Measurements from ENCODE around the gene DOHH. TPM values are rescaled to one million over a fixed set of nuclear protein-coding genes. Genes with fewer than 3 reads are reported as not detected.

Gene DOHH
- total RNA-seq, 1 donor, result 8.3 TPM

DNA sequence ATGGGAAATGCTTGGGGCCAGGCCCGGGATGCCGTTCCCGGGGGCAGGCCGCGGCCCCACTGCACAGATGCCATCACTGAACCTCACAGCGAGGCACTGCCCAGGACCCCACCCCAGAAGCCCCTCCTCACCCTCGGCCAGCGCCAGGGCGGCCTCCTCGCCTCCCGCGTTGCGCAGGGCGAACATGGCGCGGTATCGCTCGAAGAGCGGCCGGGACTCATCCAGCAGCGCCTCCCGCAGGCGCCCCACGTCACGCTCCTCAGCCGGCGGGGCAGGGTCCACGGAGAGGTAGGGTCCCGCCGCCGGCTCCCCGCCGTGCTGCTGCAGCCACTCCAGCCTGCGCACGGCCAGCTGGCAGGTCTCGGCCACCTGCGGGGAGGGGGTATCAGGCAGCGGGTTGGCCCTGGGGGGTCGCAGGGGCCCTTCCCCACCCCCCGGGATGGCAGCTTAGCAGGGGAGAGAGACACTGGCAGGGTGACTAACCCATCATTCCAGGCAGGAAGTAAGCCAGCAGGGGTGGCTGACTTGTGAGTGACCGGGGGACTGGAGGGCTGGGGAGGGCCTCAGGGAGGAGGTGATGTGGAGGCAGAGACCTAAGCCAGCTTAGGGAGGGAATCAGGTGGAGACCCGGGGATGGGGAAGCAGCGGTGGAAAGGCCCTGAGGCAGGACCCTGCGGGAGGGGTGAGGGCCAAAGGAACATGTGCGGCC lies 8.2 kb downstream of the DOHH start:
- DNase-seq (ENCODE audit: insufficient read length, low spot score, missing footprints), result peak; percentile 70
- TF ChIP-seq, protein P1, sequence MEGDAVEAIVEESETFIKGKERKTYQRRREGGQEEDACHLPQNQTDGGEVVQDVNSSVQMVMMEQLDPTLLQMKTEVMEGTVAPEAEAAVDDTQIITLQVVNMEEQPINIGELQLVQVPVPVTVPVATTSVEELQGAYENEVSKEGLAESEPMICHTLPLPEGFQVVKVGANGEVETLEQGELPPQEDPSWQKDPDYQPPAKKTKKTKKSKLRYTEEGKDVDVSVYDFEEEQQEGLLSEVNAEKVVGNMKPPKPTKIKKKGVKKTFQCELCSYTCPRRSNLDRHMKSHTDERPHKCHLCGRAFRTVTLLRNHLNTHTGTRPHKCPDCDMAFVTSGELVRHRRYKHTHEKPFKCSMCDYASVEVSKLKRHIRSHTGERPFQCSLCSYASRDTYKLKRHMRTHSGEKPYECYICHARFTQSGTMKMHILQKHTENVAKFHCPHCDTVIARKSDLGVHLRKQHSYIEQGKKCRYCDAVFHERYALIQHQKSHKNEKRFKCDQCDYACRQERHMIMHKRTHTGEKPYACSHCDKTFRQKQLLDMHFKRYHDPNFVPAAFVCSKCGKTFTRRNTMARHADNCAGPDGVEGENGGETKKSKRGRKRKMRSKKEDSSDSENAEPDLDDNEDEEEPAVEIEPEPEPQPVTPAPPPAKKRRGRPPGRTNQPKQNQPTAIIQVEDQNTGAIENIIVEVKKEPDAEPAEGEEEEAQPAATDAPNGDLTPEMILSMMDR (IDR thresholded peaks at IDR 0.05; ENCODE audit: extremely low read depth, low read depth, low read length), result no peak
- Histone ChIP-seq H3K4me3 (ENCODE audit: insufficient read depth, low read length) (no peak overlapping the region), H3K4me2 (ENCODE audit: insufficient read depth, low read length) (no peak overlapping the region), H3K27ac (ENCODE audit: low read depth, low read length) (no peak overlapping the region), H3K27me3 (ENCODE audit: insufficient read depth, low read length) (no peaks in the 10 kb centered on the region), H3K36me3 (ENCODE audit: insufficient read depth, low read length) (peaks cover 31% of the 10 kb centered on the region), H4K20me1 (ENCODE audit: insufficient read depth, low read length) (peaks cover 4% of the 10 kb centered on the region), H3K4me1 (ENCODE audit: insufficient read depth, low read length) (no peaks in the 10 kb centered on the region), H2AFZ (ENCODE audit: low read length) (no peak overlapping the region), H3K79me2 (ENCODE audit: insufficient read depth, low read length) (peaks cover 6% of the 10 kb centered on the region), H3K9me3 (ENCODE audit: low read depth, low read length) (no peaks in the 10 kb centered on the region)

DNA sequence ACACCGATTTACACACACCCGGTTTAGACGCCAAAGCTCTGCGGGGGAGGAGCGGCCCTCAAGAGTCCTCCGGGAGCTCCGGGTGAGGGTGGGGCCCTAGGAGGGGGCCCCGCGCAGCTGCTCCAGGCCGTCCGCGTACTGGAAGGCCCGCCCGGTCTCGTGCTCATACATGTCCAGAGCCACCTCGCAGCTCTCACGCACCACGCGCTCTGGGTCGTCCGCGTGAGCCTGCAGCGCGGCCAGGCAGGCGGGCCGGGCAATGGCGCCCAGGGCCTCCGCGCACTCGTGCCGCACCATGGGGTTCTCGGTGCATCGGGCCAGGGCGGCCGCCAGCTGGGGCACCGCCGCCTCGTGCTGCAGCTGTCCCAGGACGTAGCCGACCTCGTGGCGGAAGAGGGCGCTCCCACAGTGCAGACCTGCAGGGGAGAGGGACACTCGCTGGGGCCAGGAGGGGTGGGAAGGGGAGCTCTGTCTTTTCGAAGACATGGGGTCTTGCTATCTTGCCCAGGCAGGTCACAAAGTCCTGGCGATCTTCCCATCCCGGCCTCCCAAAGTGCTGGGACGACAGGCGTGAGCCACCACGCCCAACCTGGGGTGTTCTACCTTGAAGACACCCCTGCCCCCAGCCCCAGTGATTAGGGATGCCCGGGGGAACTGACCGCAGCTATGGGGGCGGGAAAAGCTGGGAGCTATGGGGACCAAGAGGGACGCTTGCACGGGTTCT lies 8.9 kb downstream of the DOHH start:
- H3K36me3 ChIP-seq (ENCODE audit: insufficient read depth, low read length), result peaks cover 28% of the 10 kb centered on the region
- H4K20me1 ChIP-seq (ENCODE audit: insufficient read depth, low read length), result peaks cover 3% of the 10 kb centered on the region
- no peak overlapping the region for H3K4me2 ChIP-seq (ENCODE audit: insufficient read depth, low read length)
- peak; percentile 68 for DNase-seq (ENCODE audit: insufficient read length, low spot score, missing footprints)
- H3K27me3 ChIP-seq (ENCODE audit: insufficient read depth, low read length), result no peaks in the 10 kb centered on the region
- H3K79me2 ChIP-seq (ENCODE audit: insufficient read depth, low read length), result no peaks in the 10 kb centered on the region
- no peak overlapping the region for H3K4me3 ChIP-seq (ENCODE audit: insufficient read depth, low read length)
- no peak overlapping the region for H3K27ac ChIP-seq (ENCODE audit: low read depth, low read length)
- no peaks in the 10 kb centered on the region for H3K9me3 ChIP-seq (ENCODE audit: low read depth, low read length)
- TF ChIP-seq, protein P1 (IDR thresholded peaks at IDR 0.05; ENCODE audit: extremely low read depth, low read depth, low read length), result no peak
- H3K4me1 ChIP-seq (ENCODE audit: insufficient read depth, low read length), result no peaks in the 10 kb centered on the region
- no peak overlapping the region for H2AFZ ChIP-seq (ENCODE audit: low read length)

DNA sequence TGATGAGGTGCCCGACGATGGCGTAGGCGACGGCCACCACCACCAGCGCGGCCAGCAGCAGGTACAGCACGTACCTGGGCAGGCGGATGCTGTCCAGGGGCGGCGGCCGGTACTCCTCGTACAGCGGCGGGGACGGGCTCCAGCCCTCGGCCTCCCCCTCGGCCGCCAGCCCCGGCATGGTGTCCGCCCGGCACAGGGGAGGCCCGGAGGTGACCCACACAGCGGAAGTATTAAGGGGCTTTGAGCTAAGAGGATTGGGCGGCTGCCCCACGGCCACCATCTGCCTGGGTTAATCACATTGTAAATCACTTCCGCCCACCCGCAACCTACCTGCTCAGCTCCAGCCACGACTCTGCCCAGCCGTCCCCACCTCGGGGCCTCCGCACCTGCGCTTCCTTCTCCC lies 17.2 kb downstream of the DOHH start, which contains the start of gene SMIM44:
Gene SMIM44 (minus strand): TSS at position 216 of the 403 bp plus-strand sequence. CDS start 38 bp downstream, at position 178.
- peaks cover 41% of the 10 kb centered on the region for H3K27me3 ChIP-seq (ENCODE audit: insufficient read depth, low read length)
- H3K4me1 ChIP-seq (ENCODE audit: insufficient read depth, low read length), result no peaks in the 10 kb centered on the region
- H3K4me2 ChIP-seq (ENCODE audit: insufficient read depth, low read length), result no peak within 1 kb of the TSS
- DNase-seq (ENCODE audit: insufficient read length, low spot score, missing footprints), result no peak
- no peaks in the 10 kb centered on the region for H3K79me2 ChIP-seq (ENCODE audit: insufficient read depth, low read length)
- H3K36me3 ChIP-seq (ENCODE audit: insufficient read depth, low read length), result no peaks in the 10 kb centered on the region
- no peaks in the 10 kb centered on the region for H4K20me1 ChIP-seq (ENCODE audit: insufficient read depth, low read length)
- H3K4me3 ChIP-seq (ENCODE audit: insufficient read depth, low read length), result no peak within 1 kb of the TSS
- no peak within 1 kb of the TSS for H3K27ac ChIP-seq (ENCODE audit: low read depth, low read length)
- no peak within 1 kb of the TSS for H2AFZ ChIP-seq (ENCODE audit: low read length)
- TF ChIP-seq, protein P1 (IDR thresholded peaks at IDR 0.05; ENCODE audit: extremely low read depth, low read depth, low read length), result no peak
- no peaks in the 10 kb centered on the region for H3K9me3 ChIP-seq (ENCODE audit: low read depth, low read length)
